HepG2 (cell line): ENCODE measurements around the gene EIF5A. TPM values are rescaled to one million over a fixed set of nuclear protein-coding genes. Genes with fewer than 3 reads are reported as not detected.
A peak's percentile ranks its signal among the peaks of the same experiment; 100 is the strongest.

ENCODE experiments used
- ARHGAP35 ChIP-seq: sonication (generic); formaldehyde crosslinking; IDR thresholded peaks from 2 replicates; pipeline ENCODE4 v1.9.0; 2022; ENCODE audit warnings: mild to moderate bottlenecking, inconsistent platforms, moderate library complexity, missing genetic modification reagents, borderline replicate concordance
- CHCHD3 ChIP-seq: sonication (generic); formaldehyde crosslinking; IDR thresholded peaks from 2 replicates; pipeline ENCODE4 v1.8.0; 2022; ENCODE audit warnings: mild to moderate bottlenecking, missing genetic modification reagents, moderate library complexity
- NAIF1 ChIP-seq: sonication (generic); formaldehyde crosslinking; IDR thresholded peaks from 2 replicates; pipeline ENCODE4 v1.5.0; 2020; ENCODE audit warnings: mild to moderate bottlenecking, missing genetic modification reagents, borderline replicate concordance
- NCOR1 ChIP-seq: fragments of 200-600 bp; sonication (generic); IDR thresholded peaks from 2 replicates; pipeline ENCODE4 v1.7.0; 2017; ENCODE audit warnings: antibody characterized with exemption, low read length, borderline replicate concordance
- PAF1 ChIP-seq: IDR thresholded peaks from 2 replicates; pipeline ENCODE4 v1.6.1; 2016; ENCODE audit warnings: missing genetic modification reagents, missing compliant biosample characterization
- PHF20 ChIP-seq: sonication (generic); formaldehyde crosslinking; IDR thresholded peaks from 2 replicates; pipeline ENCODE4 v1.5.0; 2020; ENCODE audit warnings: mild to moderate bottlenecking, missing genetic modification reagents
- PRPF4 ChIP-seq: fragments of 200-400 bp; formaldehyde crosslinking; IDR thresholded peaks from 2 replicates; pipeline ENCODE4 v1.6.1; 2016; ENCODE audit warnings: low read length, low read depth; ENCODE audit not compliant: poor library complexity, severe bottlenecking
- SIN3B ChIP-seq: fragments of 150-350 bp; IDR thresholded peaks from 2 replicates; pipeline ENCODE4 v1.6.1; 2014; ENCODE audit warnings: low read length
- U2AF2 ChIP-seq: fragments of 200-400 bp; formaldehyde crosslinking; IDR thresholded peaks from 2 replicates; pipeline ENCODE4 v1.6.1; 2017; ENCODE audit warnings: low read depth, mild to moderate bottlenecking, low read length
- ZBTB44 ChIP-seq: sonication (generic); formaldehyde crosslinking; IDR thresholded peaks from 2 replicates; pipeline ENCODE4 v1.4.0; 2020; ENCODE audit warnings: missing genetic modification reagents
- ZNF280B ChIP-seq: sonication (generic); formaldehyde crosslinking; IDR thresholded peaks from 2 replicates; pipeline ENCODE4 v1.5.0; 2020; ENCODE audit warnings: missing genetic modification reagents, mild to moderate bottlenecking, borderline replicate concordance
- ZNF34 ChIP-seq: sonication (generic); formaldehyde crosslinking; IDR thresholded peaks from 2 replicates; pipeline ENCODE4 v1.4.0; 2020; ENCODE audit warnings: mild to moderate bottlenecking, missing genetic modification reagents, borderline replicate concordance
- ZNF607 ChIP-seq: sonication (generic); formaldehyde crosslinking; IDR thresholded peaks from 2 replicates; pipeline ENCODE4 v1.5.1; 2020; ENCODE audit warnings: missing genetic modification reagents, mild to moderate bottlenecking, borderline replicate concordance
- ZNF629 ChIP-seq: sonication (generic); formaldehyde crosslinking; conservative IDR thresholded peaks from 2 replicates; pipeline ENCODE4 v1.5.0; 2020; ENCODE audit warnings: missing genetic modification reagents
- ZNF766 ChIP-seq: sonication (generic); formaldehyde crosslinking; IDR thresholded peaks from 2 replicates; pipeline ENCODE4 v1.5.0; 2020; ENCODE audit warnings: missing genetic modification reagents, borderline replicate concordance
- ZNF770 ChIP-seq: sonication (generic); formaldehyde crosslinking; IDR thresholded peaks from 2 replicates; pipeline ENCODE4 v1.5.0; 2020; ENCODE audit warnings: mild to moderate bottlenecking, missing genetic modification reagents
- polyA plus RNA-seq, 8 experiments: library from polyadenylated mRNA; depleted of rRNA in 3 of 8; stranded (reverse) in 7 of 8; unstranded in 1 of 8; fragments of >200 nt; fragmentation: Illumina TruSeq in 4 of 8; extraction: Trizol in 4 of 8; gene quantifications; 2 replicates each; pipeline versions ENCODE4 v1.2.1 to v1.2.3, GENCODE V29; 2011 to 2016; ENCODE audit warnings: low read depth in 4 of 8, missing spikeins in 1 of 8, mixed read lengths in 1 of 8; ENCODE audit not compliant: insufficient read depth in 1 of 8
- total RNA-seq, 5 experiments: library from RNA; depleted of rRNA; stranded (reverse); fragments of >200 nt; fragmentation: Illumina TruSeq; extraction: Trizol; gene quantifications; 2 replicates each; pipeline ENCODE4 v1.2.3, GENCODE V29; 2016; ENCODE audit warnings: low read depth in 1 of 5
- TF ChIP-seq, protein P1 (sequence below): sonication (generic); formaldehyde crosslinking; IDR thresholded peaks from 2 replicates; pipeline ENCODE4 v1.5.1; 2020; ENCODE audit warnings: missing genetic modification reagents, mild to moderate bottlenecking, borderline replicate concordance
- TF ChIP-seq, protein P2 (sequence below): sonication (generic); formaldehyde crosslinking; IDR thresholded peaks from 2 replicates; pipeline ENCODE4 v1.8.0; 2022; ENCODE audit warnings: mild to moderate bottlenecking, missing genetic modification reagents, moderate library complexity

EIF5A gene
- total and polyA plus RNA-seq, 2 of the 13 experiments (the other 11 are each of a cell fraction or from before 2014, with no cell fraction given) = 319 to 337 TPM

- TF ChIP-seq ZNF280B (no peak; the same call in 1 of the 2 replicates), CHCHD3 (CRISPR knock-in tag) (no peak), U2AF2 (no peak), ZNF766 (CRISPR knock-in tag) (0 out of 2 replicates have a peak, but pooled peaks have one; percentile 20), ARHGAP35 (no peak), NAIF1 (CRISPR knock-in tag) (no peak), PHF20 (CRISPR knock-in tag) (peak; percentile 90), ZNF629 (CRISPR knock-in tag) (no peak), NCOR1 (no peak), ZNF770 (CRISPR knock-in tag) (no peak), ZNF34 (no peak), ZBTB44 (CRISPR knock-in tag) (no peak), PRPF4 (no peak), SIN3B (no peak), ZNF607 (CRISPR knock-in tag) (peak; percentile 63; the same call in 1 of the 2 replicates), PAF1 (CRISPR knock-in tag) (no peak)
- TF ChIP-seq, protein P1, sequence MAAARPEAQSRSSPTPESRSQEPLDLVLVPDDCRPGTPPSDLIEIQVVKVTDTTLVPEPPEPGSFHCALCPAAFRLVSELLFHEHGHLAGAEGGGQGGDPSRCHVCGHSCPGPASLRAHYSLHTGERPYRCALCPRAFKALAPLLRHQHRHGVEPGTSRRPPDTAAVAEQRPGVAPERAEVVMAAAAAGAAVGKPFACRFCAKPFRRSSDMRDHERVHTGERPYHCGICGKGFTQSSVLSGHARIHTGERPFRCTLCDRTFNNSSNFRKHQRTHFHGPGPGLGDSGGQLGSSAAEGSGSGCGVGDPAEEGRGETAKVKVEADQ = 0 out of 2 replicates have a peak, but pooled peaks have one; percentile 63
- TF ChIP-seq, protein P2, sequence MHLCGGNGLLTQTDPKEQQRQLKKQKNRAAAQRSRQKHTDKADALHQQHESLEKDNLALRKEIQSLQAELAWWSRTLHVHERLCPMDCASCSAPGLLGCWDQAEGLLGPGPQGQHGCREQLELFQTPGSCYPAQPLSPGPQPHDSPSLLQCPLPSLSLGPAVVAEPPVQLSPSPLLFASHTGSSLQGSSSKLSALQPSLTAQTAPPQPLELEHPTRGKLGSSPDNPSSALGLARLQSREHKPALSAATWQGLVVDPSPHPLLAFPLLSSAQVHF (CRISPR knock-in tag) = no peak
These were observed 22.1 kb downstream of the EIF5A start (continued) for GRCh38 chr17:7329374-7329996.
